K562 (cell line): ENCODE data around the gene SKIDA1.

Source experiments
- ARNT ChIP-seq, 2 experiments: fragments of 450-650 bp; IDR thresholded peaks; 2 replicates each; pipeline ENCODE4 v1.6.1; 2016; ENCODE audit warnings: mild to moderate bottlenecking in 1 of 2
- RERE ChIP-seq: sonication (generic); formaldehyde crosslinking; IDR thresholded peaks from 2 replicates; pipeline ENCODE4 v1.8.0; 2023; ENCODE audit warnings: missing genetic modification reagents, mild to moderate bottlenecking, borderline replicate concordance
- SMARCC2 ChIP-seq: fragments of 450-650 bp; IDR thresholded peaks from 2 replicates; pipeline ENCODE4 v1.6.1; 2017; ENCODE audit warnings: antibody characterized with exemption, moderate library complexity, mild to moderate bottlenecking, low read depth

- TF ChIP-seq SMARCC2 (no peak), RERE (no peak), ARNT (IDR thresholded peaks at IDR 0.05) (no peak)
Measured at GRCh38 chr10:21502348-21502740, 23.1 kb downstream of the SKIDA1 start.
